ENCODE results near the gene DAPK1.

- TF ChIP-seq CTCF (IDR thresholded peaks at IDR 0.05 in 2 of 3, conservative IDR thresholded peaks at IDR 0.05 in 1 of 3; ENCODE audit: control insufficient read depth in 2 of 3, extremely low read depth in 1 of 3, insufficient read depth in 1 of 3, low read depth in 3 of 3, low read length in 3 of 3) (no peak), NR2C2 (IDR thresholded peaks at IDR 0.05; ENCODE audit: borderline replicate concordance, control insufficient read depth, insufficient read length, low read depth) (no peak), POLR2A (IDR thresholded peaks at IDR 0.05; ENCODE audit: low read depth, low read length) (no peak), TAF1 (IDR thresholded peaks at IDR 0.05; ENCODE audit: borderline replicate concordance, low read depth, low read length) (no peak), ZNF274 (IDR thresholded peaks at IDR 0.05; ENCODE audit: insufficient read depth, insufficient read length) (no peak), JUND (IDR thresholded peaks at IDR 0.05; ENCODE audit: low read depth, low read length) (no peak)
Measured at GRCh38 chr9:87701491-87701890, 203.8 kb downstream of the DAPK1 start.
